ENCODE measurements around the gene NDUFS6. TPM values are rescaled to one million over a fixed set of nuclear protein-coding genes. Genes with fewer than 3 reads are reported as not detected.

Gene NDUFS6
- polyA plus RNA-seq, 1 donor from 2014 or later = 72.0 TPM

- no peaks in the 10 kb centered on the region for H3K79me2 ChIP-seq (replicated peaks; ENCODE audit: insufficient read depth, low read length)
These were observed 45.4 kb downstream of the NDUFS6 start for GRCh38 chr5:1846583-1846982.

GRCh38 chr5:1847056-1847455 is 45.8 kb downstream of the NDUFS6 start:
- Histone ChIP-seq H3K27me3 (ENCODE audit: insufficient read depth, low read depth, low read length) (peaks cover 36% of the 10 kb centered on the region), H3K9me2 (ENCODE audit: insufficient read depth, low read length) (no peaks in the 10 kb centered on the region), H3K9ac (ENCODE audit: low read length) (no peak overlapping the region), H3F3A (ENCODE audit: insufficient read depth, low read length, poor library complexity, severe bottlenecking) (no peaks in the 10 kb centered on the region), H3K27ac (ENCODE audit: low read length) (no peak overlapping the region), H3K36me3 (ENCODE audit: insufficient read depth, low read length) (no peaks in the 10 kb centered on the region), H4K20me1 (ENCODE audit: insufficient read depth) (no peaks in the 10 kb centered on the region), H2AFZ (ENCODE audit: low read depth, low read length) (no peak overlapping the region), H3K9me3 (ENCODE audit: low read length) (no peaks in the 10 kb centered on the region), H3K79me2 (replicated peaks; ENCODE audit: insufficient read depth, low read length) (no peaks in the 10 kb centered on the region), H3K4me3 (ENCODE audit: low read length) (no peak overlapping the region), H3K4me2 (ENCODE audit: low read length) (no peak overlapping the region)
- TF ChIP-seq SMC3 (conservative IDR thresholded peaks at IDR 0.05; ENCODE audit: poor library complexity) (no peak), EZH2 (IDR thresholded peaks at IDR 0.05; ENCODE audit: borderline replicate concordance, insufficient read depth, low read length, poor library complexity, severe bottlenecking) (no peak), TAF1 (IDR thresholded peaks at IDR 0.05; ENCODE audit: low read depth) (no peak), REST (IDR thresholded peaks at IDR 0.05; ENCODE audit: borderline replicate concordance) (no peak), CTCF (IDR thresholded peaks at IDR 0.05; ENCODE audit: poor library complexity, severe bottlenecking) (no peak), EP300 (conservative IDR thresholded peaks at IDR 0.05; ENCODE audit: poor library complexity, severe bottlenecking) (no peak), RAD21 (conservative IDR thresholded peaks at IDR 0.05) (no peak), POLR2AphosphoS5 (IDR thresholded peaks at IDR 0.05) (no peak), MXI1 (conservative IDR thresholded peaks at IDR 0.05; ENCODE audit: poor library complexity, severe bottlenecking) (no peak)

More at GRCh38 chr5:1846583-1846982, 45.4 kb downstream of the NDUFS6 start:
- H3K9me3 ChIP-seq (ENCODE audit: low read length) = no peaks in the 10 kb centered on the region
- H2AFZ ChIP-seq (ENCODE audit: low read depth, low read length) = no peak overlapping the region
- H3K36me3 ChIP-seq (ENCODE audit: insufficient read depth, low read length) = no peaks in the 10 kb centered on the region
- no peaks in the 10 kb centered on the region for H3K9me2 ChIP-seq (ENCODE audit: insufficient read depth, low read length)
- H3K27me3 ChIP-seq (ENCODE audit: insufficient read depth, low read depth, low read length) = peaks cover 32% of the 10 kb centered on the region
- no peaks in the 10 kb centered on the region for H4K20me1 ChIP-seq (ENCODE audit: insufficient read depth)
- no peak overlapping the region for H3K27ac ChIP-seq (ENCODE audit: low read length)
- H3F3A ChIP-seq (ENCODE audit: insufficient read depth, low read length, poor library complexity, severe bottlenecking) = no peaks in the 10 kb centered on the region
- no peak overlapping the region for H3K9ac ChIP-seq (ENCODE audit: low read length)
- no peak overlapping the region for H3K4me2 ChIP-seq (ENCODE audit: low read length)
- no peak overlapping the region for H3K4me3 ChIP-seq (ENCODE audit: low read length)
- TF ChIP-seq EP300 (conservative IDR thresholded peaks at IDR 0.05; ENCODE audit: poor library complexity, severe bottlenecking) (no peak), MXI1 (conservative IDR thresholded peaks at IDR 0.05; ENCODE audit: poor library complexity, severe bottlenecking) (no peak), TAF1 (IDR thresholded peaks at IDR 0.05; ENCODE audit: low read depth) (no peak), EZH2 (IDR thresholded peaks at IDR 0.05; ENCODE audit: borderline replicate concordance, insufficient read depth, low read length, poor library complexity, severe bottlenecking) (no peak)

Measured in neural cell (in vitro differentiated cells).